NCI-H1092 treated with DMSO at 0.1 percent for 48 hours (cell line): ENCODE results near the gene ZGPAT.

Experiments
- DNase-seq: peaks from one replicate; lab custom pipeline; 2025; lab: John Stamatoyannopoulos, UW

Gene ZGPAT

DNA sequence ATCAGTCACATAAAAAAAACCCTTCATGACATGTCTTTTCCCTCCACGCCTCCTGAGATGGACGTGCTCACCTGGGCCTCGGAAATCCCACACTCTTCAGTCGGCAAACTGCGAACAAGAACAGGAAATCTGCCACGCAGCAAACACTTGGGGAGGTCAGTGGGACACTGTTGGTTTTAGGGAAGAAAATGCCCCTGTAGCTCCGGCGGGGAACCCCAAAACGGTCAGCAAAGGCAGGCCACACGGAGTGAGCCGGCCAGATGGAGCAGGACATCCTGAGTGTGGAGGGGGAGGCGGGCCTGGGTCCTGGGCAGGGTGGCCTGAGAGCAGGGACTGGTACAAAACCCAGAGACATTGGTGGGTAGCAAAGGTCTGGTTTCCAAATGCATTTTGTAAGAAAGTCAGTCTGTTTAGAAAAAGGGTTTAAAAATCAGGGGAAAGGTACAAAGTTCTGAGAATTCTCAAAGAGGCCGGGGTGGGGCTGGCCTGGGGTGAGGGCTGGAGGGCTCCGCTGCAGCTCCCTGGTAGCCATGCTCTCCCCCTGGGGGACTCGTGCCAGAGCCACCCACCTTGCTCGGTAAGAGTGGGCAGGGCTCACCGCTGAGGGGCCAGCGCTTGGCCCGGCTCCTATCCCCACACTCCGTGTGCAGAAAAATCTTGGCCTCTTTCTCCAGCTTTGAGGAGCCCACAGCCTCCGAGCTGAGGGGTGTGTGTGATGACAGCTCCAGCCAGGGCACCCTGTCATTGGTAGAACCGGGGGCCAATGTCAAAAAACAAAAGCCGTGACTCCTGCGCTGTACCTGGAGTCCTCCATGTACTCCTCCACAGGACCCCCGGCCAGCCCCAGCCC is 37.0 kb downstream of the ZGPAT start:
- no peak for DNase-seq

GRCh38 chr20:63745424-63745805 is 37.6 kb downstream of the ZGPAT start:
- no peak for DNase-seq

- no peak for DNase-seq
Observed at GRCh38 chr20:63745961-63746731, 38.3 kb downstream of the ZGPAT start.

- DNase-seq = no peak
Observed at GRCh38 chr20:63746751-63747315, 39.0 kb downstream of the ZGPAT start.

GRCh38 chr20:63747622-63748069 is 39.8 kb downstream of the ZGPAT start:
- DNase-seq = no peak

GRCh38 chr20:63748070-63748933 is 40.5 kb downstream of the ZGPAT start:
- DNase-seq = no peak

DNA sequence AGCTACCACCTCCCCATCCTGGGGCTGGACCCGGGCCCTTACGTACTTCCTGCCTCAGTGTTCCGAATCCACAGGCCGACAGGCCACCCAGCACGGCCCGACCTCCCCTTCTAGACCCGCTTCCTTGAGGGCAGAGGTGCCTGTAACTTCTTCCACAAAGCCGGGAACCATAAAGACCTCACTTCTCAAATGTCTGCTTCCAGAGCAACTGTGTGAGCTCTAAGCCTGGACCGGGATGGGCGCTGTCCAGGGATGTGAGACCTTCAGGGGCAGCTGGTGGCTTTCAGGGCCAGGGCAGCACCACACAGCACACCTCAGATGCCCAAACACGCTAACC is 41.1 kb downstream of the ZGPAT start:
- no peak for DNase-seq

- no peak for DNase-seq
Observed at GRCh38 chr20:63749597-63750508, 42.0 kb downstream of the ZGPAT start.

- DNase-seq = no peak
Observed at GRCh38 chr20:63750807-63751470, 43.1 kb downstream of the ZGPAT start.

DNA sequence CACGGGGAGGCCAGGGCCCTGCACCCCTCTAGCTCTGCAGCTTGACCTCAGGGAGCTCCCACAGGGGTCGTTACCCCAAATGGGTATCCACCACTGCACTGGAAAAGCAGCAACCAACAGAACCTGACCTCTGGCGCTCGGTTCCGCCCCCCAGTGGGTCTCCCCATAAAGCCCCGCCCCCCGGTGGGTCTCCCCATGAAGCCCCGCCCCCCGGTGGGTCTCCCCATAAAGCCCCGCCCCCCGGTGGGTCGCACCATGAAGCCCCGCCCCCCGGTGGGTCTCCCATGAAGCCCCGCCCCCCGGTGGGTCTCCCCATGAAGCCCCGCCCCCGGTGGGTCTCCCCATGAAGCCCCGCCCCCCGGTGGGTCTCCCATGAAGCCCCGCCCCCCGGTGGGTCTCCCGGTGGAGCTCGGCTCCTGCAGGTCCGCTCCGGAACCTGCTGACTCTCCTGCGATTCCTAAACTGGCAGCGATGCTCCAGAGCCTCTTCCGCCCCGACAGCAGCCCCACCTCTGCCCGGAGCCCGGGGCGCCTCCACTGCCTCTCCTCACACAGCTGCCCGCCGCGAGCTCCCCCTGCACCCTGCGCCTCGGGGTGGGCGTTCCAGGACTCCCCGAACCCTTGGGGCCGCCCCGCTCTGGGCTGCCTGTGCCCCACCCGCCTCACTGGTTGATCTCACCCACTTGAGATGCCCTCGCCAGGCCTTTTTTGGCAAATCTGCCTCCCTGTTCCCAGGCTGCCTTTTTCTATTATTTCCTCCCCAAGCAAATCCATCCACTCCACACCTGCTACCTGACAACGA is 43.8 kb downstream of the ZGPAT start:
- no peak for DNase-seq

GRCh38 chr20:63752411-63753101 is 44.7 kb downstream of the ZGPAT start:
- DNase-seq = no peak

DNA sequence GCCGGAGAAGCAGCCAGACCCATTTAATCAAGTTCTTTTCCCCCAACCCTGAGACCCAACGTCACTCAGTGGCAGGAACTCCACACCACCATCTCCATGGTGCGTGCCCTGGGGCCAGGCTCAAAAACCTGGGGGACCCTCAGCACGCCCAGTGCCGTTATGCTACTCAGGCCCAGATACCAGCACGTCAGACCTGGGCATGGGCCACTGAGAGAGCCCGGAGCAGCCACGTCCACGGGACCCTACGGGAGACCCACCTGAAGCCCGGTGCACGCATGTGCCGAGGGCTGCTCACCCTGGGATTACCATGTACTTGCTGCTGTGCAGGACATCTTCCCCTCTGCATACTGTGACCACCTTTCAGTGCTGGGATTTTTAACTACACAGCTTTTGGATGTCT is 45.5 kb downstream of the ZGPAT start:
- no peak for DNase-seq

DNA sequence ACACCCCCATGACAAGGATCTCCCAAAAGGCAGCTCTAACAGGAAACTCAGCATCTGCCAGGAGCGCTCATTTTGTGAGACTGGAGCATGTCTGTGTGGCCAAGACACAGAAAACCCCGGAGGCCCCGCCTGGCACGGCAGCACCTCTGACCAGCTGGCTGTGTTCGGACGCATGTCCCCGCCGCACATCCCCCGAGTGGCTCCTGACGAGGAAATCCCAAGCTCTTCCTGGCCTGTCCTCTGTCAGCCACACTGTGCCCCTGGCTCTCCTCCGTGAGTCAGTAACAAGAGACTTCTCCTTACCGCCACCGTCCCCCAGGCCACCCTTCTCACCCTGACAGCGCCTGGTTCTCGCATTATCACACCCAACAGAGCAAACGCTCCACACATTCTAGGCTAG is 46.2 kb downstream of the ZGPAT start:
- DNase-seq = no peak

- no peak for DNase-seq
Observed at GRCh38 chr20:63755933-63756647, 48.3 kb downstream of the ZGPAT start.

DNA sequence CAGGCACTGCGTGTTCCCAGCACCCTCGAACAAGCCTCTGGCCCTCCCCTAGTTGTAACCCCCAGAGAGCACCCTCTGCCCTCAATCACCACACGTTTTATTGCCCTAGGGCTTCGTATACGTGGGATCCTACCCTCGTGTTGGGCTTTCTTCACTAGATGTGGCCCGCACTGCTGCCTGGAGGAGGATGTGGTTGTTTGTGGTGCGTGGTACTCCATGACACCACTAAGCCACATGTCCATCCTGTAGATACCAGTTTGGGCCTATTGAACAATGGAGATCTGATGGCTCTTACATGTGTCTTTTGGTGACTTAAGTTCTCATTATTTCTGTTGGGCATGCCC is 48.8 kb downstream of the ZGPAT start:
- no peak for DNase-seq

DNA sequence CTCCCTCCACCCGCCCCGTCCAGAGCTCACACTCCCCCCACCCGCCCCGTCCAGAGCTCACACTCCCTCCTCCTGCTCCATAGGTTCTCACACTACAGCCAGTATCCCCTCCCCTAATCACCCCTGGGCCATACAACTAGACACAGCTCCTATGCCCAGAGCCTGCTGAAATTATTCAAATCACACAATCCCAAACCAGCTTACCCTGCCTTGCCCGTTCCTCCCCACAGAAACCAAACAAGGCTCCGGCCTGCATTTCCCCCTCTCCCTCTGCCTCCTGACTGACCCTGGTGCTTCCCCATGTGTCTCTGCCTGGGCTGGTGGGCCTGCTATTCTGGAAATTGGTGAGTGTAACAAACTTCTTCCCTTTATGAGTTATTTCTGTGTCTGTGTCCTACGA is 50.3 kb downstream of the ZGPAT start:
- DNase-seq = no peak

GRCh38 chr20:63759377-63759901 is 51.6 kb downstream of the ZGPAT start:
- no peak for DNase-seq
